ENCODE results near the gene FNDC8. TPM values are rescaled to one million over a fixed set of nuclear protein-coding genes. Genes with fewer than 3 reads are reported as not detected.

Gene FNDC8
- polyA plus RNA-seq, 2 of the 4 experiments (the other 2 are of a cell fraction) = not detected

GRCh38 chr17:35086931-35087573 is 34.4 kb upstream of the FNDC8 start (continued):
- TF ChIP-seq ZNF302 (CRISPR knock-in tag; IDR thresholded peaks at IDR 0.05) = no peak
- no peak for TF ChIP-seq BHLHE40 (IDR thresholded peaks at IDR 0.05; ENCODE audit: low read depth, low read length)
- TF ChIP-seq MAZ (IDR thresholded peaks at IDR 0.05; ENCODE audit: borderline replicate concordance, low read depth, low read length) = no peak
- no peak for TF ChIP-seq E2F6 (IDR thresholded peaks at IDR 0.05; ENCODE audit: borderline replicate concordance, low read depth)
- TF ChIP-seq ZC3H11A (IDR thresholded peaks at IDR 0.05) = no peak
- no peak for TF ChIP-seq REST (IDR thresholded peaks at IDR 0.05)
- no peak for TF ChIP-seq NR3C1 (IDR thresholded peaks at IDR 0.05)
- TF ChIP-seq CBX8 (IDR thresholded peaks at IDR 0.05) = no peak
- peak; percentile 52; the same call in 1 of the 2 replicates for TF ChIP-seq FOXS1 (CRISPR knock-in tag; IDR thresholded peaks at IDR 0.05)
- TF ChIP-seq HOXB13 (CRISPR knock-in tag; IDR thresholded peaks at IDR 0.05; ENCODE audit: low read depth) = 0 out of 2 replicates have a peak, but pooled peaks have one; percentile 53
- TF ChIP-seq KDM1A (IDR thresholded peaks at IDR 0.05; ENCODE audit: low read depth) = no peak
- no peak for TF ChIP-seq ZFP36 (IDR thresholded peaks at IDR 0.05; ENCODE audit: borderline replicate concordance, partially characterized antibody)
- no peak for TF ChIP-seq HMGXB4 (CRISPR knock-in tag; IDR thresholded peaks at IDR 0.05; ENCODE audit: borderline replicate concordance)
- no peak for TF ChIP-seq USF2 (IDR thresholded peaks at IDR 0.05)
- no peak for TF ChIP-seq NPAS2 (CRISPR knock-in tag; IDR thresholded peaks at IDR 0.05; ENCODE audit: borderline replicate concordance)
- no peak for TF ChIP-seq MYC (IDR thresholded peaks at IDR 0.05; ENCODE audit: borderline replicate concordance, low read length)
- TF ChIP-seq HOXB5 (CRISPR knock-in tag; IDR thresholded peaks at IDR 0.05) = 0 out of 2 replicates have a peak, but pooled peaks have one; percentile 24
- no peak for TF ChIP-seq KDM5A (IDR thresholded peaks at IDR 0.05)
- no peak for TF ChIP-seq HDAC2 (IDR thresholded peaks at IDR 0.05)
- TF ChIP-seq RARB (CRISPR knock-in tag; IDR thresholded peaks at IDR 0.05) = no peak
- no peak for TF ChIP-seq PHF8 (IDR thresholded peaks at IDR 0.05; ENCODE audit: borderline replicate concordance, low read depth)
- 0 out of 2 replicates have a peak, but pooled peaks have one; percentile 39 for TF ChIP-seq HOXA7 (CRISPR knock-in tag; IDR thresholded peaks at IDR 0.05)
- TF ChIP-seq NFE2L2 (conservative IDR thresholded peaks at IDR 0.05; ENCODE audit: low read length) = no peak
- no peak for TF ChIP-seq SREBF2 (IDR thresholded peaks at IDR 0.05)
- TF ChIP-seq RNF2 (IDR thresholded peaks at IDR 0.05; ENCODE audit: borderline replicate concordance, low read depth) = no peak
- TF ChIP-seq ELK1 (IDR thresholded peaks at IDR 0.05; ENCODE audit: low read depth, low read length) = no peak
- TF ChIP-seq BCL3 (IDR thresholded peaks at IDR 0.05) = no peak
- no peak for TF ChIP-seq ZSCAN20 (CRISPR knock-in tag; IDR thresholded peaks at IDR 0.05)
- TF ChIP-seq FOSB (CRISPR knock-in tag; IDR thresholded peaks at IDR 0.05) = 0 out of 2 replicates have a peak, but pooled peaks have one; percentile 19
- no peak for TF ChIP-seq HEYL (CRISPR knock-in tag; IDR thresholded peaks at IDR 0.05)

All from A549 (cell line).